IMR-90 (cell line): ENCODE results near the gene ACACA. TPM values are rescaled to one million over a fixed set of nuclear protein-coding genes. Genes with fewer than 3 reads are reported as not detected.

Experiments used
- ATAC-seq: fragments of 200-7000 bp; cut with Tn5 transposase; 2 replicates; pipeline ENCODE4 v1.9.1; 2020; ENCODE audit warnings: low read depth, mild to moderate bottlenecking, moderate library complexity
- BruUV-seq: library from RNA; stranded (reverse); fragments of 400-500 nt; replicated peaks from 2 replicates; lab custom pipeline; 2021; lab: Mats Ljungman, UMichigan
- CTCF ChIA-PET: fragments of 300-600 bp; formaldehyde crosslinking; extraction: SDS; loops from one replicate; lab custom pipeline; 2021; ENCODE audit warnings: antibody characterized with exemption; lab: Yijun Ruan, JAX
- POLR2A ChIA-PET: fragments of 300-600 bp; sonication (Branson Sonifier 250); formaldehyde crosslinking; loops from one replicate; lab custom pipeline; 2022; ENCODE audit warnings: antibody characterized with exemption; ENCODE audit not compliant: unreplicated experiment; lab: Charles Lee
- DNase-seq: peaks from one replicate; pipeline ENCODE4 v3.0.0; 2013
- H2AFZ ChIP-seq: replicated peaks from 2 replicates; pipeline ENCODE3; 2013; ENCODE audit warnings: low read length, mild to moderate bottlenecking; ENCODE audit not compliant: poor library complexity
- H2AK5ac ChIP-seq: 2 replicates; pipeline ENCODE4 v1.6.1; 2013; ENCODE audit warnings: low read depth, low read length, inconsistent platforms
- H2AK9ac ChIP-seq: replicated peaks from 2 replicates; pipeline ENCODE3; 2013; ENCODE audit warnings: mild to moderate bottlenecking, low read depth, low read length, moderate library complexity; ENCODE audit not compliant: poor library complexity
- H2BK120ac ChIP-seq: 2 replicates; pipeline ENCODE4 v1.6.1; 2013; ENCODE audit warnings: low read depth, low read length, inconsistent platforms
- H2BK15ac ChIP-seq: 3 replicates; pipeline ENCODE4 v1.6.1; 2013; ENCODE audit warnings: low read depth, low read length, inconsistent platforms
- H2BK20ac ChIP-seq: 2 replicates; pipeline ENCODE4 v1.6.1; 2013; ENCODE audit warnings: low read depth, mild to moderate bottlenecking, inconsistent platforms, low read length, moderate library complexity
- H2BK5ac ChIP-seq: 2 replicates; pipeline ENCODE4 v1.6.1; 2013; ENCODE audit warnings: mild to moderate bottlenecking, low read depth, low read length, inconsistent platforms; ENCODE audit not compliant: poor library complexity, severe bottlenecking
- H3K14ac ChIP-seq: replicated peaks from 2 replicates; pipeline ENCODE4 v1.6.1; 2013; ENCODE audit warnings: low read depth, low read length, inconsistent platforms
- H3K18ac ChIP-seq: 2 replicates; pipeline ENCODE4 v1.6.1; 2013; ENCODE audit warnings: low read depth, low read length, control low read depth
- H3K23ac ChIP-seq: 2 replicates; pipeline ENCODE4 v1.6.1; 2013; ENCODE audit warnings: low read depth, low read length, inconsistent platforms
- H3K27ac ChIP-seq: 2 replicates; pipeline ENCODE4 v1.5.1; 2013; ENCODE audit warnings: mild to moderate bottlenecking, control low read depth, low read length; ENCODE audit not compliant: insufficient read depth
- H3K27me3 ChIP-seq: 2 replicates; pipeline ENCODE4 v1.6.1; 2013; ENCODE audit warnings: low read length; ENCODE audit not compliant: control insufficient read depth, insufficient read depth
- H3K36me3 ChIP-seq: 2 replicates; pipeline ENCODE4 v1.6.1; 2013; ENCODE audit warnings: low read length, mixed read lengths; ENCODE audit not compliant: control insufficient read depth, insufficient read depth
- H3K4ac ChIP-seq: 2 replicates; pipeline ENCODE4 v1.6.1; 2013; ENCODE audit warnings: low read depth, low read length, inconsistent platforms
- H3K4me1 ChIP-seq: 2 replicates; pipeline ENCODE4 v1.6.1; 2013; ENCODE audit warnings: low read length, mixed read lengths; ENCODE audit not compliant: control insufficient read depth, insufficient read depth
- H3K4me2 ChIP-seq: 2 replicates; pipeline ENCODE4 v1.6.1; 2013; ENCODE audit warnings: low read depth, mild to moderate bottlenecking, control low read depth, low read length, moderate library complexity
- H3K4me3 ChIP-seq: 2 replicates; pipeline ENCODE4 v1.5.1; 2013; ENCODE audit warnings: low read depth, mild to moderate bottlenecking, control low read depth, low read length, moderate library complexity; ENCODE audit not compliant: insufficient read depth
- H3K56ac ChIP-seq: 2 replicates; pipeline ENCODE4 v1.6.1; 2013; ENCODE audit warnings: low read length, inconsistent platforms; ENCODE audit not compliant: insufficient read depth; ENCODE audit errors: extremely low read depth
- H3K79me1 ChIP-seq, 2 experiments: 2 replicates each; pipeline ENCODE4 v1.6.1; 2013; ENCODE audit warnings: low read length in 2 of 2, inconsistent platforms in 1 of 2, low read depth in 1 of 2
- H3K9ac ChIP-seq: 2 replicates; pipeline ENCODE4 v1.6.1; 2013; ENCODE audit warnings: low read depth, low read length, control low read depth
- H3K9me1 ChIP-seq: 2 replicates; pipeline ENCODE4 v1.6.1; 2013; ENCODE audit warnings: low read length, inconsistent platforms; ENCODE audit not compliant: insufficient read depth
- H3K9me3 ChIP-seq: 2 replicates; pipeline ENCODE4 v1.6.1; 2013; ENCODE audit warnings: low read length; ENCODE audit not compliant: control insufficient read depth, insufficient read depth
- H4K20me1 ChIP-seq: 2 replicates; pipeline ENCODE4 v1.6.1; 2013; ENCODE audit warnings: low read length, inconsistent platforms; ENCODE audit not compliant: insufficient read depth
- H4K5ac ChIP-seq: 2 replicates; pipeline ENCODE4 v1.6.1; 2013; ENCODE audit warnings: mild to moderate bottlenecking, low read depth, low read length, control low read depth
- H4K8ac ChIP-seq, 2 experiments: 2 replicates each; pipeline ENCODE4 v1.6.1; 2013; ENCODE audit warnings: low read depth in 2 of 2, low read length in 2 of 2, control low read depth in 1 of 2, inconsistent platforms in 1 of 2
- H4K91ac ChIP-seq: 2 replicates; pipeline ENCODE4 v1.6.1; 2013; ENCODE audit warnings: low read depth, low read length, inconsistent platforms; ENCODE audit not compliant: insufficient read depth
- BHLHE40 ChIP-seq: fragments of 150-350 bp; IDR thresholded peaks from 2 replicates; pipeline ENCODE4 v1.6.1; 2016; ENCODE audit warnings: mild to moderate bottlenecking, low read depth, low read length
- ELK1 ChIP-seq: fragments of 150-350 bp; IDR thresholded peaks from 2 replicates; pipeline ENCODE4 v1.6.1; 2016; ENCODE audit warnings: low read depth, mild to moderate bottlenecking, low read length, moderate library complexity, borderline replicate concordance
- FOS ChIP-seq: fragments of 150-350 bp; IDR thresholded peaks from 2 replicates; pipeline ENCODE4 v1.6.1; 2016; ENCODE audit warnings: low read depth, low read length
- MXI1 ChIP-seq: IDR thresholded peaks from 2 replicates; pipeline ENCODE4 v1.6.1; 2012; ENCODE audit warnings: low read depth, mild to moderate bottlenecking, low read length, moderate library complexity, borderline replicate concordance
- POLR2A ChIP-seq: IDR thresholded peaks from 2 replicates; pipeline ENCODE4 v1.6.1; 2012; ENCODE audit warnings: mild to moderate bottlenecking, low read depth, low read length
- SMC3 ChIP-seq: fragments of 150-350 bp; IDR thresholded peaks from 2 replicates; pipeline ENCODE4 v1.6.1; 2016; ENCODE audit warnings: low read depth, mild to moderate bottlenecking, antibody characterized with exemption, low read length, moderate library complexity
- USF2 ChIP-seq: fragments of 150-350 bp; IDR thresholded peaks from 2 replicates; pipeline ENCODE4 v1.6.1; 2017; ENCODE audit warnings: mild to moderate bottlenecking, antibody characterized with exemption, low read length, low read depth
- WGBS, 2 experiments: methylation state at CpG; one replicate each; pipeline versions ENCODE4 v1.1.5 to v1.1.7; 2013; ENCODE audit warnings: missing lambda C conversion rate in 2 of 2; ENCODE audit not compliant: insufficient read length in 1 of 2; ENCODE audit errors: extremely low coverage in 2 of 2; 5-methylcytosine and 5-hydroxymethylcytosine counted together
- dilution Hi-C: fragments of 300-500 bp; cut with HindIII; formaldehyde crosslinking; loops from one replicate; pipeline ENCODE4 v1.14.3; 2018; ENCODE audit warnings: low sequenced_read_pairs; ENCODE audit not compliant: unreplicated experiment
- in situ Hi-C: fragments of 300-500 bp; cut with MboI; formaldehyde crosslinking; loops from 3 replicates; pipeline ENCODE4 v1.14.3; 2019; ENCODE audit warnings: low sequenced_read_pairs, inconsistent platforms, mixed read lengths
- intact Hi-C: fragments of 100-400 bp; cut with micrococcal nuclease; formaldehyde crosslinking; loops from 2 replicates; pipeline ENCODE4 v1.10.0; 2022
- polyA plus RNA-seq, 3 experiments: library from polyadenylated mRNA; depleted of rRNA; stranded (reverse); fragments of >200 nt; gene quantifications; 2 replicates each; pipeline ENCODE4 v1.2.3, GENCODE V29; 2012; ENCODE audit warnings: low replicate concordance in 1 of 3
- total RNA-seq: library from RNA; depleted of rRNA; stranded (reverse); fragments of >200 nt; gene quantifications from 2 replicates; pipeline ENCODE4 v1.2.3, GENCODE V29; 2012

Gene ACACA
- total and polyA plus RNA-seq, 2 of the 4 experiments (the other 2 are of a cell fraction): 21.3 to 39.1 TPM

GRCh38 chr17:37327341-37328090 lies 79.1 kb downstream of the ACACA start (continued):
- TF ChIP-seq ELK1 (no peak), MXI1 (peak; percentile 74)

- no peak overlapping the region for H2BK5ac ChIP-seq
- no peaks in the 10 kb centered on the region for H3K9me3 ChIP-seq
- H4K5ac ChIP-seq: no peak overlapping the region
- H3K9ac ChIP-seq: no peak overlapping the region
- H4K91ac ChIP-seq: no peak overlapping the region
- dilution Hi-C loops (no loop called here), intact Hi-C loops (no loop called here), in situ Hi-C loops (no loop called here)
- H2AK9ac ChIP-seq: no peak overlapping the region
- peaks cover 0 to 13% of the 10 kb centered on the region in 2 experiments; a peak in 2 of 4 replicates for H3K79me1 ChIP-seq
- H3K27ac ChIP-seq: no peak overlapping the region
- DNase-seq (no peak), ATAC-seq (no peak)
- CTCF ChIA-PET: no interaction called here
- H4K20me1 ChIP-seq: peaks cover 7% of the 10 kb centered on the region; the same call in 1 of the 2 replicates
- H3K23ac ChIP-seq: no peak overlapping the region
- H3K36me3 ChIP-seq: peaks cover 2% of the 10 kb centered on the region; the same call in 1 of the 2 replicates
- H3K4me3 ChIP-seq: no peak overlapping the region
- WGBS, 2 experiments: 92% methylated on average over 4 of the region's 7 CpGs; no CpG with 5 or more reads in 1 of the 2 experiments
- no peak overlapping the region for H2AK5ac ChIP-seq
- H3K18ac ChIP-seq: no peak overlapping the region
- H4K8ac ChIP-seq: no peak overlapping the region
- H3K4me1 ChIP-seq: no peaks in the 10 kb centered on the region; the same call in 1 of the 2 replicates
- no TSS peak for BruUV-seq
- POLR2A ChIA-PET: no interaction called here
- H3K4me2 ChIP-seq: no peak overlapping the region
- H2BK120ac ChIP-seq: no peak overlapping the region
- no peak overlapping the region for H3K14ac ChIP-seq
- no peak overlapping the region for H2BK20ac ChIP-seq
- H2AFZ ChIP-seq: no peak overlapping the region
- H3K56ac ChIP-seq: no peak overlapping the region
- peaks cover 8% of the 10 kb centered on the region; the same call in 1 of the 2 replicates for H3K9me1 ChIP-seq
- H2BK15ac ChIP-seq: no peak overlapping the region
- no peak overlapping the region for H3K4ac ChIP-seq
- H3K27me3 ChIP-seq: no peaks in the 10 kb centered on the region
- no peak for TF ChIP-seq FOS
- TF ChIP-seq ELK1: no peak
- TF ChIP-seq BHLHE40: no peak
- no peak for TF ChIP-seq USF2
- no peak for TF ChIP-seq POLR2A
- TF ChIP-seq SMC3: no peak
Observed at GRCh38 chr17:37322826-37323561, 83.6 kb downstream of the ACACA start.
